ENCODE measurements around the gene ILKAP. TPM values are rescaled to one million over a fixed set of nuclear protein-coding genes. Genes with fewer than 3 reads are reported as not detected.

ILKAP gene
- total RNA-seq, 1 donor from 2014 or later, result 26.2 TPM

DNA sequence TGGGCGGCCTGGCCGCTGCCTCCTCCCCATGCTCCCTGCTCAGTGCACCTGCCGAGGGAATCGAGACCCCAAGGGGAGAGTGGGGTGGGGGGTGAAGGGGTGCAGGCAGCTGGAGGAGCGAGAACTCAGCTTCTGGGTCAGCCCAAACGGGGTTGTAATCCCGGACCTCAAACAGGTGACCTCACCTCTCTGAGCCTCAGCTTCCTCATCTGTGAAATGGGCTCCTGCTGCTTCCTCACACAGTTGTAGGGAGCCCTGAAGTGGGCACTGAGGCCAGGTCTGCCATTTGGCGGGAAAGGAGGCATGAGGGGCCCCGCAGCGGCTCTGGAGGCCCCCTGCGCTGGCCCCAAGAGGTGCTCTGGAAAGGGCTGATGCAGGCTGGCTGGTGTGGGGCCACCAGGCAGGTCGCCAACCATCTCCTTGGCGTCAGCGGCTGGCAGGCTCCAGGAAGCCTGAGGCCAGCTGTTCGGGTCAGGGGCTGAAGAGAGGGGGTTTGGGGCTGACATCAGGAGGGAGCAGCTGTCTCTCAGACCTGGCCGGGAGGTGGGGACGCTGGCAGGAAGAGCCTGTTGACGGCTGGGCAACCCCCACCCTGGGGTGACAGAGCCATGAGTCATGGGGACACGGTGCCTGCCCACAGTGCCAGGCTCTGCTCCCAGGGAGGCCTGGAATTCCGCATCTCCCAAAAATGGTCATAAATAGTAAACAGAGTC lies 60.1 kb downstream of the ILKAP start:
- ATAC-seq (peak; percentile 43), DNase-seq (ENCODE audit: missing footprints) (no peak)
- intact Hi-C loops (cut with DNase I), result no loop called here

DNA sequence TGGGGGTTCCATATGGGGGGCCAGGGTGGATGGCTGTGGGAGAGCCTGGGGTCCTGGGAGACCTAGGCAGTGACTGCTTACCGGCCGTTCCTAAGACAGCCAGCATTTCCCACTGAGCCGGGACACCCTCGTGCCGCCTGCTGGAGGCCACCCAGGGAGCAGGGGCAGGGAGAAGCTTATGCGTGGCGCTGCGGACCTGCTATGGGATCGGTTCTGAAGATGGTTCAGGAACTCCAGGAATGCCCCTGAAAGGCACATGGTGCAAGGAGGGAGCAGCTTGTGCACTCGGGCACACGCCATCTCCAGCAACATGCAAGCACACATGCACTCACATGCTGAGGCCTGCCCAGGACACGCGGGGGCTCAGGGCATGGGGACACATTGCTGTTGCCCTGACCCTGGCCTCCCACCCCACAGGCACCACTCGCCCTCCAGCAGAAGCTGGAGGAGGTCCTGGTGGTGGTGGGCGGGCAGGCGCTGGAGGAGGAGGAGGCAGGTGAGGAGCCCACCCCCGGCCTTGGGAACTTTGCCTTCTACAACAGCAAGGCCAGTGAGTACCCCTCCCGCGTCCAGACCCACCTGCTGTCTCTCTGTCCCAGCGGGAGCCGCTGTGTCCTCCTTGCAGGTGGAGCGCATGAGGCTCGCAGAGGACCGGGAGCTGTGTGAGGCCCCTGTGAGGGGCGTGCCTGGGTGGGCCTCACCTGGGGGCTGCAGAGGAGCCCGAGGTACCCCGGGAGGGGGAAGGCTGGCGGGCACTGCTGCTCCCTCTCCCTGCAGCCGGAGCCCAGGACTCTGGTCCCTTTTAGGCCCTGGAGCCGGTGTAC lies 60.9 kb downstream of the ILKAP start:
- ATAC-seq (no peak), DNase-seq (ENCODE audit: missing footprints) (peak; percentile 73)
- intact Hi-C loops (cut with DNase I), result no loop called here

DNA sequence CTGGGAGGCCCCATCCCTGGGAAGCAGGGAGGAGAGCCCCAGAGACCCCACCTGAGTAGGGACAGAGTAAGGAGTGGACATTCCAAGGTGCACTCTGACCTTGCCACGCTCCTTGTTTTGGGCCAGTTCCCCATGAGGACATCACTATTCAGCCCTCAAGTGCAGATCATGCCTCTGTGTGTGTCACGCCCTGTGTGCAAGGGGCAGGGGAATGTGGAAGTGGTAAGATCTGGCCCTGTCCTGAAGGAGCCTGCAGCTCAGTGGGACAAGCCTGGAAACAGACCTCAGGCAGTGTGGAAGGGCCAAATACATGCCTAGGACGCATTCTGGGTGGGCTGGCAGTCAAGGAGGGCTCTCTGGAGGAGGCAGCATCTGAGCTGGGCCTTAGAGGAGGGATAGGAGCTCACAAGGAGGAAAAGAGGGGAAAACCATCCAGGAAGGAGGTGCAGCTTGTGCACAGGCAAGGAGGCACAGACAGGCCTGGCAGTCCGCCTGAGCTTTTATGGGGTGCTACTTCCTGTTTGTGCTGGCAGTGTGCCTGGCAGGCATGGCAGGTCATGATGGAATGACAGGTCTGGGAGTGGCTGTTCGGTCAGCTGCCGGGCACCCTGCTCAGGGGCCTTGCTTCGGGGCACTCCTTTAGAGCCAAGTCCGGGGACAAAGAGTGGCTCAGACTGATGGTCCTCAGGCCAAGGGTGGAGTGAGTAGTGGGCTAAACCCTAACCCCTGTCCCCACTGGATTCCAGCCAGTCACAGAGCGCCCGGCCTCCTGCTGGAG lies 61.8 kb downstream of the ILKAP start:
- intact Hi-C loops (cut with DNase I), result no loop called here

DNA sequence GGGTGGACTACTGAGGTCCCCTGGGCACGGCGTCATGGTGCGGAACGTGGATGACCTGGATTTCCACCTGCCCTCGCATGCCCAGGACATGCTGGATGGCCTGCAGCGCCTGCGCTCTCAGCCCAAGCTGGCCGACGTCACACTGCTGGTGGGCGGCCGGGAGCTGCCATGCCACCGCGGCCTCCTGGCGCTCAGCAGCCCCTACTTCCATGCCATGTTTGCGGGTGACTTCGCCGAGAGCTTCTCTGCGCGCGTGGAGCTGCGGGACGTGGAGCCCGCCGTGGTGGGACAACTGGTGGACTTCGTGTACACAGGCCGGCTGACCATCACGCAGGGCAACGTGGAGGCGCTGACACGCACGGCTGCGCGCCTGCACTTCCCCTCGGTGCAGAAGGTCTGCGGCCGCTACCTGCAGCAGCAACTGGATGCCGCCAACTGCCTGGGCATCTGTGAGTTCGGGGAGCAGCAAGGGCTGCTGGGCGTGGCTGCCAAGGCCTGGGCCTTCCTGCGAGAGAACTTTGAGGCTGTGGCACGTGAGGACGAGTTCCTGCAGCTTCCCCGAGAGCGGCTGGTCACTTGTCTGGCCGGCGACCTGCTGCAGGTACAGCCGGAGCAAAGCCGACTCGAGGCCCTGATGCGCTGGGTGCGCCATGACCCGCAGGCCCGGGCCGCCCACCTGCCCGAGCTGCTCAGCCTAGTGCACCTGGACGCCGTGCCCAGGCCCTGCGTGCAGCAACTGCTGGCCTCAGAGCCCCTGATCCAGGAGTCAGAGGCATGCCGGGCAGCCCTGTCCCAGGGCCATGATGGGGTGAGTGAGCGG lies 62.6 kb downstream of the ILKAP start:
- ATAC-seq (no peak), DNase-seq (ENCODE audit: missing footprints) (peak; percentile 62)
- intact Hi-C loops (cut with DNase I), result no loop called here

More for the DNA sequence above, 61.8 kb downstream of the ILKAP start:
- peak; percentile 68 for DNase-seq (ENCODE audit: missing footprints)
- ATAC-seq, result no peak

DNA sequence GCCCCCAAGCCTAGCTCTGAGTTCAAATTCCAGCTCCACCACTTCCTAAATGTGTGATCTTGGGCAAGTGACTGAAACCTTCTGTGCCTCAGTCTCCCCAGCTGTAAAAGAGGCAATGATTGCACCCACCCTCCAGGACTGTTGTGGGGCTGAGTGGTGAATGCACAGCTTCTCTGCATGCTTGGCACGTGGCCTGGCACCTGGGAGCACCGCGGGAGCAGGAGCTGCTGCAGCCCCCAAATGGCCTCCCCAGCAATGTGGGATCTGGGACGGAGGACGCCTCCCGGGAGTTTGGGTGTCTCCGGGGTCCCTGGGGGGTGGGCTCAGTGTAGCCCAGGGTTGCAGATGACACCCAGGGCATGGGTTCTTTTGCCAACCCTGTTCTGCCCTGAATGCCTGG lies 63.5 kb downstream of the ILKAP start:
- ATAC-seq, result no peak
- intact Hi-C loops (cut with DNase I), result no loop called here
- DNase-seq (ENCODE audit: missing footprints), result no peak

DNA sequence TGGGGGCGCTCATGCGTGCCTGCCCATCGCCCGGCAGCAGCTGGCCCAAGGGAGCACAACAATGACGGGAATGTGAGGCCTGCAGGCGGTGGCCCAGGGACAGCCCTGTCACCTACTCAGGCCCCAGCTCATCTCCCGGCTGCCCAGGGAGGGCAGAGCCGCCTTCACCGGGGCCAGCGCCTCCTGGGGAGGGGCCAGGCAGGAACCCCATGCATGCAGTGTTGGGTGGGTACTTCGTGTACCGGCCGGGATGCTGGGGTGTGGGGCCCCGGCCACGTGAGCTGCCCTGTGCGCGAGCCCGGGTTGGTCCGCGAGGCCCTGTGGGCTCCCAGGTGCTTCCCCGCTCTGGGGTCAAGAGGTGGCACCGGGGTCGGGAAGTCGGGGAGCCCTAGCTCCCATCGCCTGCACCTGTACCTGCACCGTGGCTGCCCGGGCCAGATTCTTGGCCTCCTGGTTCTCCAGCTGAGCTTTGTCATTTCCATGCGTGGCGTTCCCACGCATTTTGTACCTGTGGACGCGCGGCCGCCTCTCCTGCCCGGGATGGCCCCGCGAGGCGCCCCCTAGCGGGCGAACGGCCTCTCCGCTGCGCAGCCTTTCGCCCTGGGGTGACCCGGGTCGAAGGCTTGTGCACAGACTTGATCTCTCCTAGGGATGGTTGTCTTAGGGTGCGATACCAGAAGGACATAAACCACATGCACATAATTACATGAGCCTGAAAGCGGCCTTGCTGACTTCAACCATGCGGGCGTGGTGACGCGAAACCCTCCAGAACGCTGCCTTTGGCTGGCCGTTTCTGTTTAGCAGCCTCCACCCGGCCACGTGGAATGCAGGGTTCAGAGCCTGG lies 64.1 kb downstream of the ILKAP start:
- ATAC-seq (peak; percentile 63), DNase-seq (ENCODE audit: missing footprints) (peak; percentile 53)
- intact Hi-C loops (cut with DNase I), result loop anchor here (1.0 to 10.0 kb wide), 3 partner anchors 79 to 281 kb away; partner anchors contain the start of genes RAMP1 and UBE2F

DNA sequence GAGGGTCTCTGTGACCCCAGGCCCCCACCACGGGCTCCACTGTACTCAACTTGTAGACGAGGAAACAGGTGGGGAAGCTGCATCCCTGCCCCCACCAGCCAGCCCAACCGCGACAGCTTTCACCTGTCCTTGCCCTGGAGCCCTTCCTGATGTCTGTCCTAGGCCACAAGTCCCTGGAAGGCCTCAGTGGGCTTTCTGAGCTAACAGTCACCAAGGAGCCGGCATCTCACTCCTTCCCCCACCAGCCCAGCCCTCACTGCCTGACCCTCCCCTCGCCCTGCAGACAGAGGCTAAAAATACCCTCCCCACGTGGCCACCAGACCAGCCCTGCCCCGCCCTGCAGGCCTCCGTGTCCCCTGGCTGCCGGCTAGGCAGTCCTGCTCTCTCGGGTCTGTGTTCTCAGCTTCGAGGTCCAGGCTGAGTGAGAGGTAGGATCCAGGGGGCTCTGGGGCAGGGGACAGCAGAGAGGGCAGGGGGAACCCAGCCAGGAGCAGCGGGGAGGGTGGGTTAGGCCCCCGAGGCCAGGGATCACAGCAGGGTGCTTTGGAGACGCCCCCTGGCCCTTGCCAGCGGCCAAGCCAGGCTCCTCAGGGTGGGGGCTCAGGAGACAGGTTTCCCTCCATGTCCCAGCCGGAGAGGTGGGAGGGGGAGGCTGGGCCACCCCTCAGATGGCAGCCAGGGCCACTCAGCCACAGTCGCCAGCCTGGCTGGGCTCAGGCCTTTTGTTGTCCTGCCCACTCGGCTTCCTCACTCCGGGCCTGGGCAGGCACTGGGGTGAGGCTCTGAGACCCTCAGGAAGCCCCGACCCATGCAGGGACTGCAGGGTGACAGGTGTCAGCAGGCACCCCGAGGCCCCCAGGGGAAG lies 64.9 kb downstream of the ILKAP start, which contains the start of gene KLHL30:
Gene KLHL30 (plus strand): TSS at position 338 of the 865 bp plus-strand sequence. CDS start 2,087 bp downstream, outside the sequence.
- intact Hi-C loops (cut with DNase I), result loop anchor here (1.0 to 10.0 kb wide), 3 partner anchors 78 to 280 kb away; partner anchors contain the start of genes RAMP1 and UBE2F
- DNase-seq (ENCODE audit: missing footprints), result peak; percentile 86
- ATAC-seq, result peak; percentile 88

DNA sequence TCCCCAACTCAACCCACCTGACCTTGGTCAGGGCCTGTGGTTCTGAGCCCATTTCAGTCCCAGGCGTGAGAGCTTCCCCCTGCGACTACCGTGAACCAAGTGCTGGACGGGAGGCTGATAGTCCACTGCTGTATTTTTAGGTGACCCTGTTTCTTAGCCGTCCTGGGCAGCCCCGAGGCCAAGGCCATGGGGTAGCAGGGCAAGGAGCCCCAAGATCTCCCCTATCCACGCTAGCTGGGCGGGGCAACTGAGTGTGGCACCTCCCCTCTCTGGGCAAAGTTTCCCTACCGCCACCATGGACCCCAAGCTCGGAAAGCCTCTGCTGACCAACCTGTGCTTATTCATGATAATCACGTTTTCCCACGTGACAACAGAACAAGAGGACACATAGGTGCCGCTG lies 65.6 kb downstream of the ILKAP start:
- ATAC-seq (no peak), DNase-seq (ENCODE audit: missing footprints) (peak; percentile 58)
- intact Hi-C loops (cut with DNase I), result loop anchor here (2.0 to 10.0 kb wide), 2 partner anchors 173 to 279 kb away; partner anchors contain the start of genes RAMP1 and UBE2F

DNA sequence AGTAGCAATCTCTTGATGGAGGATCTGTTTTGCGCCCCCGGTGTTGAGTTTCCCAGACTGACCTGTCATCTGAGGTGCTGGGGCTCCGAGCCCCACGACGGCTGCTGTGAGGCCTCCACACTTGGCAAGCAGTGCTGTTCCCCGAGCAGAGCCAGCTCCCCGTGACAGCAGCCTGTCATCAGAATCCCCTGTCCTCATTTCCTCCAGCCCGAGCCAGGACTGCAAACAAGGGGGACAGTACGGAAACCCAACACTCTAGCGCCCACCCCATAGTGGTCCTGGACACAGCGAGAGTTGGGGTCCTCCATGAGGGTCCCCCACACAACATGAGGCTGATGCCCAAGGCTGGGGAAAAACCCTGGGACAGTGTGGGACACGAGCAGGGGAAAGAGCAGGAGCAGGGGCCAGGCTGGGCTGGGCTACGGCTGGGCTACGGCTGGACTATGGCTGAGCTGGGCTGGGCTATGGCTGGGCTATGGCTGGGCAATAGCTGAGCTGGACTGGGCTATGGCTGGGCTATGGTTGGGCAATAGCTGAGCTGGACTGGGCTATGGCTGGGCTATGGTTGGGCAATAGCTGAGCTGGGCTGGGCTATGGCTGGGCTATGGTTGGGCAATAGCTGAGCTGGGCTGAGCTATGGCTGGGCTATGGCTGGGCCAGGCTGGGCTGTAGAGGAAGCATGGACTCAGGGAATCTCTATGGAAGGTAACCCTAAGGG lies 66.5 kb downstream of the ILKAP start:
- peak; percentile 80 for DNase-seq (ENCODE audit: missing footprints)
- intact Hi-C loops (cut with DNase I), result loop anchor here (10.0 kb wide), 1 partner anchor 172 kb away; the partner anchor contains the start of gene UBE2F

DNA sequence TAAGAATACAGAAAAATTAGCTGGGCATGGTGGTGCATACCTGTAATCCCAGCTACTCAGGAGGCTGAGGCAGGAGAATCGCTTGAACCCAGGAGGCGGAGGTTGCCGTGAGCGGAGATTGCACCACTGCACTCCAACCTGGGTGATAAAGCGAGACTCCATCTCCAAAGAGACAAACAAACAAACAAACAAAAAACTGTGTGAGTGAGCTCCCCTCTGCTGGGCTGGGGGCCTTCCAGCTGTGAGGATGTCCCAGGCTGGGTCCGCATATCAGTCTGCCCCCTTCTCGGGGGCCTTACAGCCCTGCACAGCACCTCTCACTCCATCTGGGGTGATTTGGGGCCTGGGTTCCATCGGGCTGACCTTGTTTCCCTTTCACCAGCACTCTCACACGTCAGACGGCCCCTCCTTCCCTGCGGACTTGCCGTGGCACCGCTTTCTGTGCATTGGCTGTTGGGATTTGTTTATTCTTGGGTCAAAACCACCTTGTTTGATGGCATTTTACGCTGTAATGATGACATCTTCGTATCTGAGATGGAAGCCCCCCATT lies 67.8 kb downstream of the ILKAP start:
- no peak for ATAC-seq
- intact Hi-C loops (cut with DNase I), result loop anchor here (10.0 kb wide), 1 partner anchor 171 kb away; the partner anchor contains the start of gene UBE2F
- no peak for DNase-seq (ENCODE audit: missing footprints)

More for the DNA sequence above, 66.5 kb downstream of the ILKAP start:
- peak; percentile 18 for ATAC-seq

DNA sequence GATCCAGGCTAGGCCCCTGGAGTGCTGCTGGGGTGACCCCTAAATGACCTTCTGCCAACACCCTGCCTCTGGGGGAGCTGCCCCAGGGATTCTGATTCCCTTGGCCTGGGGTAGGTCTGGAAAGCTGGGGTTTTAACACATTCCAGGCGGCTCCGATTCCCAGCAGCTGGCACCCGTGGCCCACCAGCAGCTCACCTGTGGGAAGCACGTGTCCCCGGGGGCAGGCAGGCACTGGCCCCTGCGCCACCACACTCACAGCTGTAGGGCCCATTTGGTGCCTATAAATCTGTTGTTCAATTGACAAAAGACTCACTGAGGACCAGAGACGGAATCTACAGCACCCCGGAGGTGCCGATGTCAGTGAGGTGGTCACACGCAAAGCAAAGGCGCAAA lies 69.1 kb downstream of the ILKAP start:
- ATAC-seq, result no peak
- intact Hi-C loops (cut with DNase I), result loop anchor here (10.0 kb wide), 1 partner anchor 170 kb away; the partner anchor contains the start of gene UBE2F
- DNase-seq (ENCODE audit: missing footprints), result peak; percentile 49

DNA sequence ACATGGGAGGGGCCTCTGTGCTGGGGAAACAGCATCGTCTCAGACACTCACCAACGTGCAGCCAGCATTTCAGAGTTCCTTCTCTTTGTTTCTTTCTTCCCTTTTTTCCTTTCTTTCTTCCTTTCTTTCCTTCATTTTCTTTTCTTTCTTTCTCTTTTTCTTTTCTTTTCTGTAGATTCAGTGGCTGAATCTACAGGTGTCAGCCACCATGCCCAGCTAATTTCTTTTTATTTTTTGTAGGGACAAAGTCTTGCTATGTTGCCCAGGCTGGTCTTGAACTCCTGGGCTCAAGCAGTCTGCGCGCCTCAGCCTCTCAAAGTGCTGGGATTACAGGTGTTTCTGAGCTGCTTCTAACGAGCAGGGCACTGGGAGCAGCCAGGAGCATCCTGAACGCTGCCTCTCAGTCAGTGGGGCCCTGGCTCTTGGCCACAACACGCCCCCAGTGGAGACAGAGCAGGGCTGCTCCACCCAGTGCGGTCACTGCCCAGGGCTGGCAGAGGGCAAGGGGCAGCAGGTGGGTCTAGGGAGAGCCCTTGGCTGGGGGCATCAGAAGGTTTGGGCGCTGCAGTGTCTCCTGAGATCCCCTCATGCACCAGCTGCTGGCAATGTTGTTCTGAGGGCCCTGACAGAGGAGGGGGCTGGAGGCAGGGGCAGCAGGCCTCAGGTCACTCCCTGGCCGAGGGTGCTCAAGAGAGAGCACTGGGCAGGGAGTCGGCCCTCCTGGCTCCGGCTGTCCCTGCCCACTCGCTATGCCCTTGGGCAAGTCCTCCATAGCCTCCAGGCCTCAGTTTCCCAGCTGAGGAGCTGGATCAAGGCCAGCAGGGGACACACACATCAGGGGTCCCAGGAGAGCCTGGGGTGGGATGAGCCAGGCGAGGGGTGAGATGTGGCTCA lies 69.7 kb downstream of the ILKAP start:
- ATAC-seq, result no peak
- intact Hi-C loops (cut with DNase I), result loop anchor here (10.0 kb wide), 1 partner anchor 169 kb away; the partner anchor contains the start of gene UBE2F

DNA sequence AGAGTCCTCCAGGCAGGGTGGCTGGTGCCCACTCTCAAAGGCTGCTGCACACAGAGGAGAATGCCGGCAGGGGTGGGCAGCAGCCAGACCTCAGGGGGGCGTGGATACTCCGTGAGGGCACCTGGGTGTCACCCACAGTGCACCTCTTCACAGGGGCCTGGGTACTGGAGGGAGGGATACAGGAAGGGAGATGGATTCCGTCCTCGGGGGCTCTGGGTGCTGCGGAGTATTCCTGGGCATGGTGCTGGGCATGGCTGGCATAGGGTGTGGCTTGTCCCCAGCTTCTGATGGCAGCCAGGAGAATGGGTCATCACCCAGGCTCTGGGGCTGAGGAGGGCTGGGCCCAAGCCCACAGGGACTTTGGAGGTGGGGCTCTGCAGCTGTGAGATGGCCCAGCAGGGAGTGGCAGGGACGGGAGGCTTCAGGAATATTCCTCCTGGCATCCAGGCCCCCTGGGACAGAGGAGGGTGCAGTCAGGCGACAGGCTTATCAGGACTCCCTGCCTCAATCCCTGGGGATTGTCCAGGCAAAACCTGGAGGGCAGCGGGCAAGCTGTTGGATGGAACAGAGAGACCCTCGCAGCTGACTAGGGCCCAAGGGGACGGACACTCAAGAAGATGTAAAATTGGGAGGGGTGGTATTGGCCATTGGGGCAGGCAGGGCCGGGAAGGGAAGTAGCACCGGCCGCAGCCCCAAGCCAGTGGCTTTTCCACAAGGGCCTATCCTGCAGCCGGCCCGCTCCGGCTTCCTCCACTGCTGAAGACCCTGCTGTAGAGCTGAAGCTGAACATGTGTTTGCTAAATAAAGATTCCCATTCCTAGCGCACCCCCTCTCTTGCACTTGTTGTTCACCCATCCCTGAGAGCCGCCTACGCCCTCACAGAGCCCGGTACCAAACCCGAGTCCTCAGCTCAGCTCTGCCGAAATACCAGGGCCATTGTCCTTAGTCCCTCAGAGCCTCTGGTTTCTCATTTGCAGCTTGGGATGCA lies 70.7 kb downstream of the ILKAP start:
- DNase-seq (ENCODE audit: missing footprints), result no peak
- intact Hi-C loops (cut with DNase I), result loop anchor here (10.0 kb wide), 1 partner anchor 168 kb away; the partner anchor contains the start of gene UBE2F
- ATAC-seq, result no peak

More for the DNA sequence above, 69.7 kb downstream of the ILKAP start:
- peak; percentile 54 for DNase-seq (ENCODE audit: missing footprints)
